ENCODE measurements around the gene CYP21A2.
"Not testable (repeated sequence)": the region's sequence is repeated elsewhere in the genome, so short reads cannot be mapped to it uniquely, and the experiment has no call there.

The CYP21A2 gene

GRCh38 chr6:32041385-32041784 is 3.2 kb downstream of the CYP21A2 start:
- H3K4me2 ChIP-seq (ENCODE audit: low read length); H3K4me1 ChIP-seq (ENCODE audit: low read length); H3K9me3 ChIP-seq (ENCODE audit: insufficient read depth, low read length); H3K79me2 ChIP-seq (ENCODE audit: low read length); H3K27me3 ChIP-seq (ENCODE audit: low read depth, low read length); H3K27ac ChIP-seq (ENCODE audit: low read length); H3K4me3 ChIP-seq (ENCODE audit: low read length); H2AFZ ChIP-seq (ENCODE audit: low read depth, low read length); H3K9ac ChIP-seq (ENCODE audit: low read length); H4K20me1 ChIP-seq (ENCODE audit: insufficient read depth, low read length); H3K36me3 ChIP-seq (replicated peaks; ENCODE audit: low read depth, low read length): not testable (repeated sequence)

- H4K20me1 ChIP-seq (ENCODE audit: insufficient read depth, low read length); H3K4me3 ChIP-seq (ENCODE audit: low read length); H3K9ac ChIP-seq (ENCODE audit: low read length); H3K4me1 ChIP-seq (ENCODE audit: low read length); H3K36me3 ChIP-seq (replicated peaks; ENCODE audit: low read depth, low read length); H3K4me2 ChIP-seq (ENCODE audit: low read length); H3K79me2 ChIP-seq (ENCODE audit: low read length); H3K9me3 ChIP-seq (ENCODE audit: insufficient read depth, low read length); H3K27ac ChIP-seq (ENCODE audit: low read length); H3K27me3 ChIP-seq (ENCODE audit: low read depth, low read length); H2AFZ ChIP-seq (ENCODE audit: low read depth, low read length): not testable (repeated sequence)
Observed at GRCh38 chr6:32042276-32042675, 4.1 kb downstream of the CYP21A2 start.

GRCh38 chr6:32043589-32044380 is 5.6 kb downstream of the CYP21A2 start:
- not testable (repeated sequence) for H2AFZ ChIP-seq (ENCODE audit: low read depth, low read length); H3K4me3 ChIP-seq (ENCODE audit: low read length); H3K9ac ChIP-seq (ENCODE audit: low read length); H3K27ac ChIP-seq (ENCODE audit: low read length); H3K79me2 ChIP-seq (ENCODE audit: low read length); H3K36me3 ChIP-seq (replicated peaks; ENCODE audit: low read depth, low read length); H3K9me3 ChIP-seq (ENCODE audit: insufficient read depth, low read length); H3K4me2 ChIP-seq (ENCODE audit: low read length); H4K20me1 ChIP-seq (ENCODE audit: insufficient read depth, low read length); H3K4me1 ChIP-seq (ENCODE audit: low read length); H3K27me3 ChIP-seq (ENCODE audit: low read depth, low read length)

- H3K9ac ChIP-seq (ENCODE audit: low read length); H3K36me3 ChIP-seq (replicated peaks; ENCODE audit: low read depth, low read length); H3K27me3 ChIP-seq (ENCODE audit: low read depth, low read length); H3K4me1 ChIP-seq (ENCODE audit: low read length); H2AFZ ChIP-seq (ENCODE audit: low read depth, low read length); H3K4me2 ChIP-seq (ENCODE audit: low read length); H4K20me1 ChIP-seq (ENCODE audit: insufficient read depth, low read length); H3K27ac ChIP-seq (ENCODE audit: low read length); H3K9me3 ChIP-seq (ENCODE audit: insufficient read depth, low read length); H3K79me2 ChIP-seq (ENCODE audit: low read length); H3K4me3 ChIP-seq (ENCODE audit: low read length): not testable (repeated sequence)
Observed at GRCh38 chr6:32044916-32045315, 6.7 kb downstream of the CYP21A2 start.

GRCh38 chr6:32045811-32046449 is 7.7 kb downstream of the CYP21A2 start:
- Histone ChIP-seq H3K27ac (ENCODE audit: low read length) (no peak overlapping the region), H3K4me2 (ENCODE audit: low read length) (no peak overlapping the region)

More at GRCh38 chr6:32045811-32046449, 7.7 kb downstream of the CYP21A2 start:
- Histone ChIP-seq H2AFZ (ENCODE audit: low read depth, low read length) (no peak overlapping the region), H3K27me3 (ENCODE audit: low read depth, low read length) (peaks cover under 1% of the 10 kb centered on the region), H3K9me3 (ENCODE audit: insufficient read depth, low read length) (no peaks in the 10 kb centered on the region), H3K9ac (ENCODE audit: low read length) (no peak overlapping the region), H3K36me3 (replicated peaks; ENCODE audit: low read depth, low read length) (no peaks in the 10 kb centered on the region), H3K4me1 (ENCODE audit: low read length) (peaks cover 4% of the 10 kb centered on the region; the same call in 1 of the 2 replicates), H3K4me3 (ENCODE audit: low read length) (no peak overlapping the region), H3K79me2 (ENCODE audit: low read length) (no peaks in the 10 kb centered on the region), H4K20me1 (ENCODE audit: insufficient read depth, low read length) (no peaks in the 10 kb centered on the region)
- TF ChIP-seq EZH2phosphoT487 (IDR thresholded peaks at IDR 0.05; ENCODE audit: low read depth) (no peak), CTCF (IDR thresholded peaks at IDR 0.05; ENCODE audit: low read depth, low read length) (no peak)

Measured in OCI-LY3 (cell line).